ENCODE results near the gene YIPF2. TPM values are rescaled to one million over a fixed set of nuclear protein-coding genes. Genes with fewer than 3 reads are reported as not detected.

Gene YIPF2
- total RNA-seq, 1 donor from 2014 or later = 139 TPM

- H3K27ac ChIP-seq = no peak overlapping the region
- no peak for TF ChIP-seq CTCF (IDR thresholded peaks at IDR 0.05)
- no peaks in the 10 kb centered on the region for H3K9me3 ChIP-seq
- DNase-seq (ENCODE audit: low spot score in 2 of 2) = no peak
- no peaks in the 10 kb centered on the region for H3K27me3 ChIP-seq
- no peaks in the 10 kb centered on the region for H3K4me1 ChIP-seq
- intact Hi-C loops (cut with DNase I) = no loop called here
- H3K4me3 ChIP-seq = no peak overlapping the region
- H3K36me3 ChIP-seq = peaks cover 72 to 83% of the 10 kb centered on the region in 2 donors
These were observed 11.8 kb downstream of the YIPF2 start for GRCh38 chr19:10916602-10917001.

- H3K27me3 ChIP-seq = no peaks in the 10 kb centered on the region
- H3K9me3 ChIP-seq = no peaks in the 10 kb centered on the region
- TF ChIP-seq CTCF (IDR thresholded peaks at IDR 0.05) = no peak
- no peak overlapping the region for H3K4me3 ChIP-seq
- no peak for DNase-seq (ENCODE audit: low spot score in 2 of 2)
- H3K4me1 ChIP-seq = no peaks in the 10 kb centered on the region
- H3K36me3 ChIP-seq = peaks cover 72 to 82% of the 10 kb centered on the region in 2 donors
- intact Hi-C loops (cut with DNase I) = no loop called here
- no peak overlapping the region for H3K27ac ChIP-seq
These were observed 13.0 kb downstream of the YIPF2 start for GRCh38 chr19:10915130-10916091.

DNA sequence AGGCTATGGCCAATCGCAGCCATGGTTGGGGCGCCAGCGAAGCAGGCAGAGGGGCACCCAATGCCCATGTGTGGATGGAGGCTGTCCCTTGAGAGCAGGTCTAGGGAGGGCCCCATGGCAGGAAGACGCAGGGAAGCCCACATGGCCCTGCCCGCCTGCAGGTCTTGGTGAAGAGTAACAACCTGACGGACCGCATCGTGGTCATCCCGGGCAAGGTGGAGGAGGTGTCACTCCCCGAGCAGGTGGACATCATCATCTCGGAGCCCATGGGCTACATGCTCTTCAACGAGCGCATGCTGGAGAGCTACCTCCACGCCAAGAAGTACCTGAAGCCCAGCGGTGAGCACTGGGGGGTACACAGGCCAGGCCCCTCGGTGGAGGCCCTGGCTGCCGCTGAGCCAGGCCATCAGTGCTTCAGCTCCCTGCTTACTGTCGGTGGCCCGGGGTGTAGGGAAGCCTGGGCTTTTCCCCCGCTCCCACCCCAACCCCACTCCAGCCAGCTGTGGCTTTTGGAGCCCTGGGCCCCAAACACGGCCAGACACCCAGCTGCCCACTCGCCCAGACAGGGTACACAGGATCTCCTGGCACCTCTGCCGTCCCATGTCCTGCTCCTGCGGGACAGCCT lies 14.6 kb downstream of the YIPF2 start:
- DNase-seq (ENCODE audit: low spot score in 2 of 2) = no peak
- intact Hi-C loops (cut with DNase I) = no loop called here
- H3K9me3 ChIP-seq = no peaks in the 10 kb centered on the region
- H3K27me3 ChIP-seq = no peaks in the 10 kb centered on the region
- H3K36me3 ChIP-seq = peaks cover 70 to 84% of the 10 kb centered on the region in 2 donors
- H3K4me1 ChIP-seq = no peaks in the 10 kb centered on the region
- H3K4me3 ChIP-seq = no peak overlapping the region
- TF ChIP-seq CTCF (IDR thresholded peaks at IDR 0.05) = no peak
- H3K27ac ChIP-seq = no peak overlapping the region

DNA sequence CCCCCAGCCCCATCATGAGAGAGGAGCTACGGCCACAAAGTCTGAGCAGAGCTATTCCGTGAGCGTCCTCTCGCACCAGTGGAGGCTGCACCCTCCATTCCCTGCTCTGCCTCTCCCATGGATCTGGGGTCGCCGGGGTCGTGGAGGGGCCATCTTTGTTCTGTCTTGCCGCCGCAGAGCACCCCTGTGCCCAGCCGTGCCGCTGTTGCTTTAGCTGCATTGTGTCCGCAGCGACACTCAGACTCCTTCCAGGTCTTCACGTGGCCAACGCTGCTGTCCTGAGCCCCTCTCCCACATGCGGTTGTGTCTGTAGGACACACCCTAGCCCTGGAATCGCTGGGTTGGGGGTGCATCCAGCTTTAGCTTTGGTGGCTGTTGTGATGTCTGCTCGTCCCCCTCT lies 15.8 kb downstream of the YIPF2 start:
- Histone ChIP-seq H3K27ac (no peak overlapping the region), H3K36me3 (peaks cover 77 to 89% of the 10 kb centered on the region in 2 donors), H3K9me3 (no peaks in the 10 kb centered on the region), H3K4me1 (no peaks in the 10 kb centered on the region), H3K27me3 (no peaks in the 10 kb centered on the region), H3K4me3 (no peak overlapping the region)
- TF ChIP-seq CTCF (IDR thresholded peaks at IDR 0.05) = no peak
- DNase-seq (ENCODE audit: low spot score in 2 of 2) = no peak
- intact Hi-C loops (cut with DNase I) = no loop called here

DNA sequence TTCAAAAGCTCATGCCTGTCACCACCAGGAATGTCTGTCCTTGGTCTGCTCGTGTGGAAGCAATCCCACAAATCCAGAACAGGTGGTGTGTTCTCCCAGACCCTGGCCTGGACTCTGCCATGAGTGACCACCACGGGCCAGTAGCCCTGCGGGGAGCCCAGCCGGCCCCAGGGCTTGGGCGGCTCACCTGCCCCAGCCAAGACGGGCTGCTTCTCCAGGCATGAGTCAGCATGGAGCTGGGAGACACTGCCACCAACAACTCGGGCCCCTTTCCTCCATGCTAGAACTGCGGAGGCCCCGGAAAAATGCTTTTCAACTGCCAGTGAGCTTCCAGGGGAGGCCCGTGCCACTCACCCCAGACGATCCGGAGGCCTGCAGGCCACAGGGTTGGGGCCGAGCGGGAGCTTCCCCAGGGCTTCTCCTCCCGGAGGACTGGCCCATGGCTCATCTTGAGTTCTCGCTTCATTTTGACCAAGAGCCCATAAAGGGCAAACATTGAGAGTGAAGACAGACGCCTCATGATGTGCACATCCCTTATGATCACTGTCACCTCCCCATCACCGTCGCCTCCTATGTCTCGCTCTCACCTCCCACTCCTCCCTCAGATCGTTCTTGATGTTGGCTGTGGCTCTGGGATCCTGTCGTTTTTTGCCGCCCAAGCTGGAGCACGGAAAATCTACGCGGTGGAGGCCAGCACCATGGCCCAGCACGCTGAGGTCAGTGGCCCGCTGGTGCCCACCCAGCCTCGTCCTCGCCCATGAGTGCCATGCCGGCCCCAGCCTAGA lies 16.7 kb downstream of the YIPF2 start:
- no peak overlapping the region for H3K4me3 ChIP-seq
- H3K4me1 ChIP-seq = no peaks in the 10 kb centered on the region
- no peak overlapping the region for H3K27ac ChIP-seq
- peaks cover 77 to 87% of the 10 kb centered on the region in 2 donors for H3K36me3 ChIP-seq
- H3K27me3 ChIP-seq = no peaks in the 10 kb centered on the region
- intact Hi-C loops (cut with DNase I) = no loop called here
- no peaks in the 10 kb centered on the region for H3K9me3 ChIP-seq
- no peak for DNase-seq (ENCODE audit: low spot score in 2 of 2)
- no peak for TF ChIP-seq CTCF (IDR thresholded peaks at IDR 0.05)

Data from ascending aorta (tissue), 2 donors.